ENCODE results near the gene C22orf15.

Gene C22orf15

DNA sequence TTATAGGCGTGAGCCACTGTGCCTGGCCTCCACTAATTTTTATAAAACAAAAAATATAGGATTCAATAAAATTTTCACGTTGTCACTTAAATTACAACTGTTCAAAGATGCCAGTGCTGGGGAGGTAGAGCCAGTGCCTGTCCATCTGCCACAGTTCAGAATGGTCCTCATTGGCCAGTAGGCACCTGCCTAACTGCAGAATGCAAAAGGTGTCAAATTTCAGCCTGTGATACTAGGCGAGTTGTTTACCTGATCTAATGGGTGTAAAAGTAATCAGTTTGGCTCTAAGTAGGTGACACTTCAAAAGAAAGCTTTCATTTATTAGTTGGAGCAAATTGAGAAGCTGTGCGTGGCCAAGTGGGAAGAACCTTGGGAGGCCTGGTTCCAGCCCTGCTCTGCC is 26.3 kb downstream of the C22orf15 start:
- DNase-seq (ENCODE audit: low spot score): no peak

DNA sequence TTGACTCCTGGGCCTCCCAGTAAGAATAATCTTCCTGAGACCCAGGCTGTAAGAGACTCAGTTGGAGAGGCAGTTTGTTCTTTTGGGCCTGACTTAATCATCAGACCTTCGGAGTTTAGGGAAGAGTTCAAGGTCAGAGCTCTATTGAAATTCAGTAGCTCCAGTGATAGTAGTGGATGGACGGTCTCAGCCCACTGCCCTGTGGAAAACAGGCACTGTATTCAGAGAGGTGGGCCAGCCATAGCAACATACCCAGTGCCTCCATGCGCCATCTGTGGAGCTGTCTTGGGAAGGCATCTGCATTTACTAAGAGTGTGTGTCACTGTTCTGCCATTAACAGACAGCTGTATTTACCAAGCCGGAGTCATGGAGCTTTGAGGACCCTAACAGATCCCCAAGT is 26.8 kb downstream of the C22orf15 start:
- peak; percentile 55 for DNase-seq (ENCODE audit: low spot score)

DNA sequence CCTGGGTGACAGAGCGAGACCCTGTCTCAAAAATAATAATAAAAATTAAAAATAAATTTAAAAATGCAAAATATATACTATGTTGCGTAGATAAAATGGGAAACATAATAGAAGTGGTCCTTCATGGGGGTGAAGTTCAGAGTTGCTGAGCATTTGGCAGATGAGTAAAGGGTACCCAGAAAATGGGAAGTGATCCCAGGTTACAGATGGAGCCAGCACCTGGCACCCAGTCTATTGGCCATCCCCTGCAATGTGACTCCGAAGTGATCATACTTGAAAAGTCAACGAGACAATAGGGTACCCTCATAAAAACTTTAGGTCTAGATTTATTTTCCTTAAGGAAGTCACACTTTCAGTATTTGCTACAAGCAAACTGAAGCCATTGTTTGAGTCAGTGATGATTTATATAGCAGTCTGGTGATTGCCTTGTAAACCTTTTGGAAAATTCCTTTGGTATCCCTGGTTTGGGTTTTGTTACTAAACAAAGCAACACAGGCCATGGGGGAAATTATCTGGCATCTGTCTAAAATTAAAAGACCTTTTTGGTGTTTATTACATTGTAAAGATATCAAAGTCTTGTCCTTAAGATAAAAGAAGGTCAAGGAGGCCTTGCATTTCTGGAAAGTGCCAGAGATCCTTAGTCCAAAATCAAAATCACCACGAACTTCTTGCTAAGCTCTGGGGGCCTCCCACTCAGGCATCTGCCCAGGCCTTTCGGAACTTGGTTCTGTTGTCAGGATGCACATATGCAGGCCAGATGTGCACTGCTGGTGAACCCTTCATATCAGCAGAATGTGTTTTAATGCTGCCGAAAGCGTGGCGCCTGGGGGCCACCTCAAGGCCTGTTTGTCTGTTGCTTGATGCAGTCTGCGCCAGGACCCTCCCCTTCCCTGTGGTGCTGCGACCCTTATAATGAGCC is 28.3 kb downstream of the C22orf15 start:
- no peak for DNase-seq (ENCODE audit: low spot score)

DNA sequence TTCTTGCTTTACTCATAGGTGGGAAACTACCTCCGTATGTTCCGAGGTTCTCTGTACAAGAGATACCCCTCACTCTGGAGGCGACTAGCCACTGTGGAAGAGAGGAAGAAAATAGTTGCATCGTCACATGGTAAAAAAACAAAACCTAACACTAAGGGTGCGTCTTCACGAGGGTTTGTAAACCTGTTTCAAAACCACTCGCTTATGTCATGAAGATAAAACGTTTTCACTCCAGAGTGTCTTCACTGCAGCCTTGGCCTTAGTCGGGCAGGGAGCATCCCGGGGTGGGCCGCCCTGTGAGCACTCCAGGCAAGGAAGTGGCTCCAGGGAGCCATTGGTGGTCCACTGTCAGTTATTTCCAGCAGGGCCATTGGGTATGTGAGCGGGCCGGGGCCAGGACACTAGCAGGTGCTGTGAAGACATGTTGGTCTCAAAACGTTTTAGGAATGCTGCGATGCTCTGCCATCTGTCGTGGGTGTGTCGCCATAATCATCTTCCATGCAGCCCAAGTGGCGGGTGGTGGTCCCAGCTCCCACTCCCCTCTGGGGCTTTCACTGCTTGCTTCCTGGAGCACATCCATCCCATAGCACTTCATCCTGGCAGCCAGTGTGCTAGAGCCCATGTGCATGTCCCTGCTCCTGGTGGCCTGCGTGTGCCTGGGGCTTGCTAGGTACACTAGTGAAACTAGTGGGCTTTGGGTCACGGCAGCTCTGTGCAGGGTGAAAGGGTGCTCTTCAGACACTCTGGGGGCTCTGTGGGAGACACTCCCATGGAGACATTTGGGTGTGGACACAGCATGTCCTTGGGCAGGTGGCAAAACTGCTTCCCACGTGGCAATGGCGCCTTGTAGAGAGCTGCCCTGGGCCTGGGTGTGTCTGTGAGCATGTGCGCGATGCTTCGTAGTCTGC is 29.2 kb downstream of the C22orf15 start:
- no peak for DNase-seq (ENCODE audit: low spot score)

DNA sequence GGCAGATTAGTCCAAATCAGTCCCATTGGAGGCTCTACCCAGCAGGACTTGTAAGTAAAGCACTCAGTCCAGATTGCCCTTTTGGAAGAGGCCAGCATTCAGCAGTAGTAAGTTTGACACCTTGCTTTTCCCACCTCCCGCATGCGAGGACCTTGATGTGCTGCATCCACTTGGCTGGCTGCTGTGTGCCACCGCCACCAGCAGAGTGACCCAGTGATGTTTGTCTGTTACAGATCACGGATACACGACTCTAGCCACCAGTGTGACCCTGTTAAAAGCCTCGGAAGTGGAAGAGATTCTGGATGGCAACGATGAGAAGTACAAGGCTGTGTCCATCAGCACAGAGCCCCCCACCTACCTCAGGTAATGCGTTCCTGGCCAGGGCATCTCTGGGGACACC is 30.5 kb downstream of the C22orf15 start:
- no peak for DNase-seq (ENCODE audit: low spot score)

DNA sequence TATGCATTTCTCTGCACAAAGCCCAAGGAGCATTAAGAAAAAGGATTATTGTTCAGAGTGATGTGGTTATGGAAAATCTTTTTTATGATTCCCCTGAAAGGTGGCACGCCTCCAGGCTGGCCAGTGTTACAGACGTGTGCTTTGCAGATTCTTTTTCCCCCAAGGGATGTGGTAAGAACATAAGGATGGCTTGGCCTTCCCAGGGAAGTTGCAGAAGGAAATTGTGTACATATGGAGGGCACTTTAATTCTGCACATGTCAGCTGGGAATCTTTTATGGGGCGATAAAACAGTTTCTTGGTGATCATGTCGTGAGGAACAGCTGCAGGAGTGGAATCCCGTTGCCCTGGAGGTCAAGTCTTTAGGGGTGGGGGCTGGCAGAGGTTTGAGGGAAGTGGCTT is 33.7 kb downstream of the C22orf15 start:
- no peak for DNase-seq (ENCODE audit: low spot score)

DNA sequence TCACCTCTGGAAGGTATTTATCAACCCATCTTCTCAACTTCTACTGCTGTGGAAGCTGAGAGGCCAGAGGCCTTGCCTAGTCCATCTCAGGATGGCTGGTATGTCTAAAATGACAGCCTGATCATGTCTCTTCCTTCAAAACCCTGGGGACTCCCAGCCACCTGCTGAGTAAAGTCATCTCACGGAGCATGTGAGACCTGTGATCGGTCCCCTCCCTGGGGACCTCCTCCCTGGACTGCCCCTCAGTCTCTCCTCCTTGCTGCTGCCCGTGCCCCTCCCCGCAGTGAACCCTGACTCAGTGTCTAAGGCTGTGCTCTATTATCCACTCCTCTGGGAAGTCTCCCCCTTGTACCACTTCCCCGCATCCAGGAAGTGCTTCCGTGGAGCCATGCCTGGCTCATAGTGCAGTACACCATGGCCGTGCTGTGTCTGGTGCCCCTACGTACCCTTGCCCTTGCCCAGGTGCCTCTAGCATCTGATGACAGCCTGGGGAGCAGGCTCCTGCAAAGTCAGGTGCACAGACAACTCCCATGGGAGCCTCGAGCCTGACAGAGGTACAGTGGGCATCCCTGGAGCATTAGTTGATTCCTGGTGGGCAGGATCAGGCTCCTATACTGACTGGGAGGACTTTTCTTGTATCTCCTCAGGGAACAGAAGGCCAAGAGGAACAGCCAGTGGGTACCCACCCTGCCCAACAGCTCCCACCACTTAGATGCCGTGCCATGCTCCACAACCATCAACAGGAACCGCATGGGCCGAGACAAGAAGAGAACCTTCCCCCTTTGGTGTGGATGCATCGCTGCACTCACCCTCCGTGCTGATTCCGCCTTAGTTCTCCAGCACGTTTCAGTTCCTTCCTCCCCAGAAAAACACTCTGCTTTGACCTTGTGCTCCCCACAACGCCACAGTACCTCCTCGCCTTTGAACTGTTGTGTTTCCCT is 37.8 kb downstream of the C22orf15 start:
- DNase-seq (ENCODE audit: low spot score): no peak

DNA sequence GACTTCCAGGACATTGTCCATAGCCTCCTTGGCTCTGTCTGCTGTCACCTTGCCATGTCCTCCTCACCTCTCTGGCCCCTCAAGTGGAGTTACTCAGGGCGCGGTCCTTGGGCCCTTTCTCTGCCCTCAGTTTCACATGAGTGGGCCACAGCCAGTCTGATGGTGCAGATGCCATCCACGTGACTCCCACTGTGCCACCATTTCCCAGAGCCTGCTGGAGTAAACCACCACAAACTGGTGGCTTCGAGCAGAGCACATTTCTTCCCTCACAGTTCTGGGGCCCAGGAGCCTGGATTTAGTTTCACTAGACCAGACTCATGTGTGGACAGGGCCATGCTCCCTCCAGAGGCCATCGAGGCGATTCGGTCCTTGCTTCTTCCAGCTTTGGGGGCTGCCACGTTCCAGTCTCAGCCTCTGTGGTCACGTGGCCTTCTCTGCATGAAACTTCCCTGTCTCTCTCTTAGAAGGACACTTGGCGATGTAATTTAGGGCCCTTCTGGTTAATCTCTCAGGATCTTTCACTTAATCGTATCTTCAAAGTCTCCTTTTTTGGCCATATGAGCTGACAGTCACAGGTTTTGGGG is 38.5 kb downstream of the C22orf15 start:
- no peak for DNase-seq (ENCODE audit: low spot score)

DNA sequence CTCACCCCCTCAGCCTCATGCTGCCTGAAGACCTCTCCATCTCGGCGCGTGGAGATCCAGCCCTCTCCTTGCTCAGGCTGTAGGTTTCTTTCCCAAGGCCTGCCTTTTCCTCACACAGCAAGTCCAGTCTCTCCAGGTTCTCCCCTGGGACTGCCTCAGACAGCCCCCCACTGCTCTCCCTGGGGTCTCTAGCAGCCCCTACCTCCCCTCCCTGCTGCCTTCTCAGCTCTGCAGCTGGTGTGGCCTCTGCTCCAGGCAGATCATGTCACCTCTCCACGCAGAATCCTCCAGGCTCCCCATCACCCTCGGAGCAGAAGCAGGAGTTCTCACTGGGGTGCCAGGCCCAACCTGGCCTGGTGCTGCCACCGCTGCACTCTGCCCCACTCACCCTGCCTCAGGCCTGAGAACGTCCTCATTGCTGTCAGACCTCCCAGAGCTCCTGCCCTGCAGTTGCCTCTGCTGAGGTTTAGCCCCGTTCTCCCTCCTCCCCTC is 39.1 kb downstream of the C22orf15 start:
- DNase-seq (ENCODE audit: low spot score): no peak

DNA sequence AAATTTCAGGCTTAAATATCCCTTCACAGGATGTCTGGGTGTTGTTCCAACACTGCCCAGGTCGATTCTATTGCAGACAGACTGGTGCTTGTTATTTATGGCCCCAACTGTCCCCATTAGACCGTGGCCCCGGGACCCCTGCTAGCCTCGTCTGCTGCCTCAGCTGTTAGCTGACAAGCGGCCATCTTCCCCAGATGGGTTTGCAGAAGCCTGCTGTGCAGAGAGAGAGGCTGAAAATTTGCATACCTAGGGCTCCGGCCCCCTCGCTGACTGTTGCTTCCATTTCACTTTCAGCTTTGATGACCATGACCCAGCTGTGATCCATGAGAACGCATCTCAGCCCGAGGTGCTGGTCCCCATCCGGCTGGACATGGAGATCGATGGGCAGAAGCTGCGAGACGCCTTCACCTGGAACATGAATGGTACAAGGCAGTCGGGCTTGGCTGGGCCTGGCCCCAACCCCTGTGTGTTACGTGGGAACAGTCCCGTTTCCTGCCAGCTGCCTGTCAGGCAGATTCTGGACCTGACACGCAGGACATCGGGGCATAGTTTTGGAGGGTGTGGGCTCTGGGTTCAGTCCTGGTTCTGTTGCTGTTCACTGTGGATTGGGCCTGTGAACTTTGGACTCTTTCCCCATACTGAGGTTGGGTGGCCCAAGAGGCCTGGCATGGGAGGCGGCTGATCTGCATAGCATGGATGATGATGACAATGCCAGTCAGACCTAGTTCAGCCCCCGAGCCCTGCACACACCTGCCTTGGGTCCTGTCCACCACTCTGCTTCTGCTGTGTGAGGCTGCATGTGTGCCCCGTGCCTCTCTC is 40.4 kb downstream of the C22orf15 start:
- DNase-seq (ENCODE audit: low spot score): no peak

DNA sequence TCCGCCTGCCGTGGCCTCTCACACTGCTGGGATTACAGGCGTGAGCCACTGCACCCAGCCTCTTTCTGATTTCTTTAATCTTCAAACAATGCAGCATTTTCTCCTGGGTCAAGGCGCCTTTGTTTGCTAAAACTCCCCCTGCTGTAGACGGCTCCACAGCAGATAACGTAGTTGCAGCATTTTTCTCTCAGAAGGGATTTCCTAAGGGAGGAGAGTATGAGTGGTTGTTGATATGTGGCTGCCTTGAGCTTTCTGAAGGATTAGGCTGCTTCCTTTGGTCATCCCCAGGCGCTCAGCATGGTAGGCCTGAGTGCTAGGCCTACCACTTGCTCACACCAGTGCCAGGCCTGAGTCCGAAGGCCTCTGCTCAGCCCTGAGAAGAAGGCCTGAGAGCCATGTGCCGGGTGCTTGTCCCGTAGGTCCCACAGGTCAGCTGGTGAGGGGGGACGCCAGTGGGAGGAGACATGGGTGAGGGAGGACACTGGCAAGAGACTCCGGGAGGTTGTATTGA is 42.0 kb downstream of the C22orf15 start:
- no peak for DNase-seq (ENCODE audit: low spot score)

DNA sequence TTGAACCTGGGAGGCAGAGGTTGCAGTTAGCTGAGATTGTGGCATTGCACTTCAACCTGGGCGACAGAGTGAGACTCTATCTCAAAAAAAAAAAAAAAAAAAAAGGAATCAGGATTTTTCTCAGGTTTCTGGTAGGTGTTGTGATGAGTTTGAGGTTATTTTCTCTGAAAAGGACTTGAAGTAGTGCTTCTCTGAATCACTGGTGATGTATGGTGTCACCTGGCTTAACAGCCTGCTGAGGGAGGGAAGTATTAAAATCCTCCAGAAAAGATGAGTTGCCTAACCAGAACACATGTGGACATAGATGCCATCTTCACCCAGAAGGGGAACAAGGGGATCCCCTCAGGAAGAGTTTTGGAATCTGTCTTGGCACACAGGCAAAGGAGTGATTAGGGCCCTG is 44.0 kb downstream of the C22orf15 start:
- no peak for DNase-seq (ENCODE audit: low spot score)

DNA sequence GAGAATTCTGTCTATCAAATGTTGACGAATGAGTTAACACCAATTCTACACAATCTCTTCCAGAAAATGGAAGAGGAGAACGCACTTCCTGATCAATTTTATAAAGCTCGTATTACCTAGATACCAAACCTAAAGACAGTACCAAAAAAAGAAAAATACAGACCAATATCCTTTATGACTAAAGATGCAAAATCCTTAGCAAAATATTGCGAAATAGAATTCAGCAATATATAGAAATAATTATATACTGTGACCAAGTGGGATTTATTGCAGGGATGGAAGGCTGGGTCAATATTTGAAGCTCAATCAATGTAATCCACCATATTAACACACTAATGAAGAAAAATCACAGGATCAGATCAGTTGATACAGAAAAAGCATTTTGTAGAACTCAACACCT is 49.6 kb downstream of the C22orf15 start:
- DNase-seq (ENCODE audit: low spot score): no peak

Data from Ammon's horn (tissue), 1 donor.